ENCODE measurements around the gene KIAA0753.

The KIAA0753 gene

GRCh38 chr17:6640536-6641246 lies at the start of gene KIAA0753, which contains the start of gene TXNDC17:
Gene KIAA0753 (minus strand): TSS chr17:6640711. CDS start chr17:6635103, 5,608 bp downstream.
Gene TXNDC17 (plus strand): TSS chr17:6641060. CDS start chr17:6641083, 23 bp downstream.
- peak; percentile 85 for DNase-seq

DNA sequence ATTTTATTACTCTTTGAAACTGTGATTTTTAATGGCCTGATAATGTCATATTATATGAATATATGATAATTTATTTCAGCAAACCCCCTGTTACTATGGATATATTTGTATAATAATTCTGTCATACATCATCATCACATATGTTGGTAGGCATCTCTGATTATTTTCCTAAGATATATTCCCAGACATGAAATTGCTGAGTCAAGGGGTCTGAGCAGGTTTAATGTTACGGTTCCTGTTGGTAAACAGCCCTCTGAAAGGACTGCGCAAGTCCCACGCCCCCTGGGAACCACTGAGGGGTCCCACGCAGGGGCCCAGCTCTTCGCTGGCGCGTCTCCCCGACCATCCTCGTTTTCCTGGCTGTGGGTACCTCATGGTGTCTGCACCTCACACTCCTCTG lies 48.4 kb upstream of the KIAA0753 start:
- no peak for DNase-seq

GRCh38 chr17:6686026-6686425 lies 45.5 kb upstream of the KIAA0753 start:
- DNase-seq, result no peak

- DNase-seq, result no peak
Observed at GRCh38 chr17:6684881-6685767, 44.6 kb upstream of the KIAA0753 start.

GRCh38 chr17:6684460-6684783 lies 43.9 kb upstream of the KIAA0753 start:
- DNase-seq, result no peak

GRCh38 chr17:6683730-6684459 lies 43.4 kb upstream of the KIAA0753 start:
- DNase-seq, result no peak

GRCh38 chr17:6683081-6683684 lies 42.7 kb upstream of the KIAA0753 start:
- DNase-seq, result no peak

GRCh38 chr17:6682339-6682738 lies 41.8 kb upstream of the KIAA0753 start:
- DNase-seq, result no peak

DNA sequence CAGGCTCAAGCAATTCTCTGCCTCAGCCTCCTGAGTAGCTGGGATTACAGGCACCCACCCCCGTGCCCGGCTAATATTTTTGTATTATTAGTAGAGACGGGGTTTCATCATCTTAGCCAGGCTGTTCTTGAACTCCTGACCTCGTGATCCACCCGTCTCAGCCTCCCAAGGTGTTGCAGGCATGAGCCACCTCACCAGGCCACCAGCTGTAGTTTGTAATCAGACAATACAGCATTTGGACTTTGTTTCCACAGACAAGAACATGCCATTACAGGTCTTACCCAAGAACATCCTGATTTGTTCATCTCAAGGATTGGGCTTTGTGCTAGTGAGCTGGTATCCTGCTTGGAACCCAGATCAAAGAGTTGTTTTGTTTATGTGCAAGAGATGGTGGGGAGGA lies 41.2 kb upstream of the KIAA0753 start:
- no peak for DNase-seq

- no peak for DNase-seq
Observed at GRCh38 chr17:6681176-6681575, 40.7 kb upstream of the KIAA0753 start.

- DNase-seq, result no peak
Observed at GRCh38 chr17:6679241-6679640, 38.7 kb upstream of the KIAA0753 start.

DNA sequence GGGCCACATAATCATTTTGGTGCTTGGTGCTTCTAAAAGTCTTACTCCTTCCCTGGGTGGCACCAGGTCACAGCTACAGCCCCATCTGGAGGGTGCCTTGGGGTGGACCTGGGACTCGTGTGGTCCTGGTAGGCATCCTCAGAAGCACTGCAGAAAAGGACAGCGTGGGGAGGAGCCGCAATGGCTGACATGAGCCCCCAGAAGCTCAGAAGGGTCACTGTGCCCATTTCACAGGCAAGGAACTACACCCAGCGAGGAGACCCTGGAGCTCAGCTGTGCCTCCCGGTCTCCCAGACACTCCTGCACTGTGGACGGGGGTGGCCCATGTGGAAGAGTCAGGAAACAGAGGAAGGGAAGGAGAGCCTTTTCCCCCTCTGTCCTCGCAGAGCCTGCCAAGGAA lies 37.4 kb upstream of the KIAA0753 start:
- DNase-seq, result no peak

- no peak for DNase-seq
Observed at GRCh38 chr17:6677158-6677831, 36.8 kb upstream of the KIAA0753 start.

GRCh38 chr17:6676802-6677157 lies 36.3 kb upstream of the KIAA0753 start:
- no peak for DNase-seq

DNA sequence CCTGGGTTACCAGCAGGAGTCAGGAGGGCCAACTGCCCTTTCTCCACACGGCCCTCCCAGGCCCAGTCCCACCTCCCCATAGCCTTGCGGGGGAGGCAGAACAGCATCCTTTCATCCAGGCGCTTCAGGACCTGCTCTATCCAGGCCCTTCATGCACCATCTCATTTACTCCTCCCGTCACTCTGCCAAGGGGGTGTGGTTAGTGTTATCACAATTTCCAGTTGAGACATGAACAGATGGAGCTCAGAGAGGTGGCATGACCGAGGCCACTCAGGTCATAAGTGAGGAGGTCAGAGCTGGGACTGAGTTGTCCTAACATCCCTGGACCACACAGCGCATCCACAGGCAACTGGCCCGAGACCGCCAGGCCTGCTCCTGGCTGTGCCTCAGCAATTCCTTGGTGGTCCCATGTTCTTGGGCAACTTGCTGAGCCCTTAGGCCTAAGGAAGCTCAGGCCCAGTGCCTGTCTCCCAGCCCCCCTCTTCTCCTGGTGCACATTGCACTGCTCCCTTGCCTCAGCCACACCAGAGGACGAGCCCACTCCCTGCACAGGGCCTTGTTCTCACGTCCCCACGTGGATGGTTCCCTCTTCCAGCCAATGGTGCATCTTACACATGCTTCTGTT lies 34.8 kb upstream of the KIAA0753 start:
- DNase-seq, result no peak

- no peak for DNase-seq
Observed at GRCh38 chr17:6674586-6674985, 34.1 kb upstream of the KIAA0753 start.

DNA sequence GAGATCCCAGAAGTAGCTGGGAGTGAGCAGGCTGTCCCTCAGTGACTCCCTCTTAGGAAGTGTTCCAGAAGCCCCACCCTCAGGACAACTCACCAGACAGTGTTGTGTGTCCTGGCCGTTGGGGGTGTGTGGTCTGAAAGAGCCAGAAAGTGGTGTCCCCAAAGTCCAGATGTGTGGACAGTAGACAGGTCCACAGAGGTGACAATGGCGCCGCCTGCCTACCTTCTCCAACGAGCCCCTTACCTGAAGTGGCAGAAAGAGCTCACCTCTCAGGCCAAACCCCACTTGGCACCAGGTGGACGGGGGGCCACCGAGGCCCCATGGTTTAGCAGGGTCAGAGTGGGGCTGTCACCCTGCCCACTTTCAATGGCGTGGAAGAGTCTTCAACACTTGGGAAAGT lies 30.9 kb upstream of the KIAA0753 start:
- DNase-seq, result no peak

DNA sequence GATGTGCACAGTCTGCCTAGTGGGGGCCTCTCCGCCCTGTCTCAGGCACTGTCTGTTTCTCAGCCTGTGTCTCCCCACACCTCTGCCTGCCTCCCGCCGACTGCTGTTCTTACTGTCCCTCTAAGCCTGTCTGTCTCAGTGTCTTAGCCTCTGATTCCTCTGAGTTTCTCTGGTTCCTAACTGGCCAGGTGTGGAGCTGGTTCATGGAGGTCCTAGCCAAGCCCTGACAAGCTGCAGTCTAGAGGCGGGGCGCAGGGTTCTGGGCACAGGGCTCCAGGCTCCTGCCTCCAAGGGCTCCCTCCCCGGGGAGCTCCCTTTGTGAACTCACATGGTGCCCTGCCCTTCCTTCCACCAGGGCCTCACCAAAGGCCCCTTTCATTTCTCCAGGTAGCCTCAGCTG lies 30.5 kb upstream of the KIAA0753 start:
- no peak for DNase-seq

DNA sequence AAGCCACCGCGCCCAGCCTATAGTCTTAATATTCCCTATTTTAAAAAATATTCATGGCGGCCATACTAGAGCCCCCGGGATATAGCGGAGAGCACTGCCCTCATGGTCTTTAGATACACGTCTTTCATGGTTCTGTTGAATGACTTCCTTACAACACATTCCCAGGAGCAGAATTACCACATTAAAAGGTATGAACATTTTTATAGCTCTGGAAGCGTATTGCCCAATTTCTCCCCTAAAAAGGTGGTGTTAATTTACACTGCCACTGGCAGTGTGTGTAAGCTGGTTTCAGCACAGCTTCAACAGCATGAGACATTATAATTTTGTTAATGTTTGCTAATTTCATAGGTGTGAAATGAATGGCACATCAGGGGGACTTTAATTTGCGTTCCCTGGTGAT lies 30.1 kb upstream of the KIAA0753 start:
- no peak for DNase-seq

- no peak for DNase-seq
Observed at GRCh38 chr17:6669479-6670212, 29.1 kb upstream of the KIAA0753 start.

- DNase-seq, result no peak
Observed at GRCh38 chr17:6668727-6669425, 28.4 kb upstream of the KIAA0753 start.

Data from NCI-H1694 treated with DMSO at 0.1 percent for 48 hours (cell line).